GM18517 (cell line): ENCODE measurements around the gene RAPGEF1.

Experiments used
- ATAC-seq: cut with Tn5 transposase; IDR thresholded peaks from one replicate; pipeline ENCODE4 v1.9.1; 2021; ENCODE audit warnings: mild to moderate bottlenecking, moderate library complexity; ENCODE audit not compliant: unreplicated experiment

RAPGEF1 gene

DNA sequence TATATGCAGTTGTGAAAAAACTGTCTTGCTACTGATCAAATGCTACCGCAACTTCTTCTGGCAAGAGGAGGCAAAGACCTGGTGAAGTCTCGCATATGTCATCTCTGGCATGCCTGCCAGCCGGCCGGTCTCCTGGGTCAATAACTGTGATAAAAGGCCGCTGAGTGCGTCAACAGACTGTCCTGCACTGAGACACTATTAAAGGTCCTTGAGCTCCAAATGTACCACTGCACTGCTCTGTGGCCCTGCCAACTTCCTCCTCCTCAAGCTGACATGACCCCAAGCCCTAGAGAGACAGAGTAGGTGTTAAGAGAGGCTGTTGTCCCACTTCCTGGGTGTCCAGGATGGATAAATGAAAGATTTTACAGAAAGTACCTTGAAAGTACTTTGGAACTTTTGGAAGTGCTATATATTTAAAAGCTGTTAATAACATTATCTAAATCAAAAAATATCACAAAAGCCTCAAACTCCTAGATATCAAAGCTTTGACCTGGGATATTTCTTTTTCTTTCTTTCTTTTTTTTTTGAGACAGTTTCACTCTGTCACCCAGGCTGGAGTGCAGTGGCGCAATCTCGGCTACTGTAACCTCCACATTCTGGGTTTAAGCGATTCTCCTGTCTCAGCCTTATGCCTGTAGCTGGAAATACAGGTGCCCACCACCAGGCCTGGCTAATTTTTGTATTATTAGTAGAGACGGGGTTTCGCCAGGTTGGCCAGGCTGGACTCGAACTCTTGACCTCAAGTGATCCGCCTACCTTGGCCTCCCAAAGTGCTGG lies 31.5 kb downstream of the RAPGEF1 start:
- no peak for ATAC-seq

DNA sequence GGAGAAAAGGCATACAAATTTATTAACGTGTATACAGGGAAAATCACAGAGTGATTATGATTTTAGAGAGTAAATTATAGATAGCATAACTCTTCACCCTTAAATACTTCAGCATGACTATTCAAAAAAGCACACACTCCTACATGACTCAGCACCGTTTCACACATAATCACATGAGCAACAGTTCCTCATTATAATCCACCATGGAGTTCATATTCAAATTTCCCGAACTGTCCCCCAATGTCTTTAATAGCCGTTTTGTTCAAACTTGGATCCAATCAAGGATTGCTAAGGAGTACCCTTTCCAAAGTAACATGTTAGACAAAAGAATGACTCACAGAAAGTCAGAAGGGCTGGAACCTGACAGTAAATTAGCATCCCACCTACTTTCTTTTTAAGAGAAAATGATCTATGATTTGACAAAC lies 32.1 kb downstream of the RAPGEF1 start:
- no peak for ATAC-seq

DNA sequence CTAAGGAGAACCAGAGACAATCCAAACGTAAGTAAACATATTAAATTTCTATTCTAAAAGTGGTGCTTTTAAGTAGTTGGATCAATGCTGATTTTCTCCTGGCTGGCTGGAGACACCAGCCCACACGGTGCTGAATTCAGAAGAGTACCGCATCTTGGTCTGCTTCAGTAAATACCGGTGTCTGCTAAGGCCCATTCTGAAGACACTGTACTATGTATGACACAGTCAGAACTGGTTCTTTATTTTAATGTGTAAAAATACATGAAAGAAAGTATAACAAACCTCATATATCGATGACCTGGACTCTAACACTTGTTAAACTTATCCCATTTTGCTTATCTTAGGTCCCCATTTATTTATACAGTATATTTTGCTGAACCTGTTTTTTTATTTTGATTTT lies 32.8 kb downstream of the RAPGEF1 start:
- no peak for ATAC-seq

DNA sequence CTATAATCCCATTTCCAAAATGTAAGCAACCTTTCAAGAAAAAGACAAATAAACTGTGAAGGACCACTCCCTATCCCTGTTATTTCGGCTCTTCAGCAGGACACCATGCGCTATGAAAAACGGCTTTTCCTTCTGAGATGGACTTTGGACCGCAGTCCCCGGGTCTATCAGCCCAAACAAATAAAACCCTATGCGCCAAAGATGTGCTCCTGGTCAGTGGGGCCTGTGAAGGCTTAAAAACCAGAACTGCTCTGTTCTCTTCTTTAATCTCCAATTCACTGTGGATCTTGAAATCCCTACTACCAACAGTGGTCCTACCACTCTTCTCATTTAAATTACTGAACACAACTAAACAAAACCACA lies 33.3 kb downstream of the RAPGEF1 start:
- ATAC-seq: no peak

DNA sequence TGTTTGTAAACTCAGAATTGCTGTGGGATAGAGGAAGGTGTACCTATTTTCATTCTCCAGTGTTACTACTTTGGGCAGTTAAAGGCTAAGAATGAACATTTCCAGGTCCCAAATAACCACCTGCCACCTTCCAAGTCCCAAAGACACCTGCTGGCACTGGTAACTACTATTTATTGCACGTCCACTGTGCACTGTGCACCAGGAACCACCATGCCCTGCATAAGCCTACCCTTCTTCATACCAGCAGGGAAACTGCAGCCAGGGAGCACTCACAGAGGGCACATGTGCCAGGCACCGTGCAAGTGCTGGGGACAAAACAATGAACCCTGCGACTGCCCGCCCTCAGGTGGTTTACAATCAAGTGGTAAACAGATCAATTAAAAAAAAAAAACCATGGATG lies 34.9 kb downstream of the RAPGEF1 start:
- no peak for ATAC-seq

DNA sequence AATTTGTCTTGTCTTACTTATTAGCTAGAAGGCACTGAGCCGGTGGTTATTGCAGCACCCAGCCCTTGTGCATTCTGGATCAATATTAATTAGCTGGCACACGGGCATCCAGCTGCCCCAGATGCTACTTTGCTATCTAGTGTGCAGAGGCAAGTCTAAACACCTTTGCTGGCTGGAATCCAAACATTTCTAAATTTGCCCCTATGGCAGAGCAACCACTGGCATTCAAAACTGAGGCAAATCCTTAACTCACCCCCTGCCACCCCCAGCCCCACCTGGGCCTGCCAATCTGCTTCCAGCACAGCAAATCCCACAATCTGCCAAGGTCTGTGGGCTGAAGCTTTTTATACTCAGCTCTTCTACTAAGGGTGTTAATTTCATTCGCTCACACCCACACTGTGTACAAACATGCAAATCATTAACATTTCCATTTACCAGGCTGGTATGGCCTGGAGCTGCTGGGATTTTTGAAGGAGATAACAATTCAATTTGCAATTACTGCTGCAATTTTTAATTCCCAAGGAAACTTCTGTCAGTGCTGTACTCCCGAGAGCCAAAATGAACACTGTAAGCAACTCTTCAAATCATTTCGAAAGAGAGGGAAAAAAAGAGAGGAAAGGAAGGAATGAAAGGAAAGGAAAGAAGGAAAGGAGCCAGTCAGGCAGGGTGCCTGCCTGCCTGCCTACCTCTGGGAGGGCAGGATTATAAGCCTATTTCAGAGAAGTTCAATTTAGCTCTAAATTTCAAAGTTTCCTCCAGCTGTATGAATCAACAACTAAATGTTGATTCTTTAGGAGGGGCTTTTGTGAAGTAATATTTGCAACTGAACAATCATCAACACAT lies 35.5 kb downstream of the RAPGEF1 start:
- no peak for ATAC-seq

DNA sequence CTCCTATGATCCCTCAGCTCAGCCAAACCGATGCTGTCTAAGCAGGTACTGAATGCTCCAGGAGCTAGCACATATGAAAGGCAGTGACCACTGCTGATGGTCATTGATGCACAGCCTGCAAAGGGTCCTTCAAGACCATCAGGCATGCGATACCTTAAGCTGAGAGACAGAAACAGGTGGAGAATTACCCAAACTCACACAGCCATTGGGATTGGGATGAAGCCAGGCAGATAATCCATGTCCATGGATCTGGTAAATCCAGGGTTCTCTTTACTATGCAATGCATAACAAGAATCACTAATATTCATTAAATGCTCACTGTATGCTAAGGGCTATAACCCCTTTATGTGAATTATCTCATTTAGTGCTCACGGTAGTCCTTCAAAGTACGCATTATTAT lies 36.2 kb downstream of the RAPGEF1 start:
- no peak for ATAC-seq

DNA sequence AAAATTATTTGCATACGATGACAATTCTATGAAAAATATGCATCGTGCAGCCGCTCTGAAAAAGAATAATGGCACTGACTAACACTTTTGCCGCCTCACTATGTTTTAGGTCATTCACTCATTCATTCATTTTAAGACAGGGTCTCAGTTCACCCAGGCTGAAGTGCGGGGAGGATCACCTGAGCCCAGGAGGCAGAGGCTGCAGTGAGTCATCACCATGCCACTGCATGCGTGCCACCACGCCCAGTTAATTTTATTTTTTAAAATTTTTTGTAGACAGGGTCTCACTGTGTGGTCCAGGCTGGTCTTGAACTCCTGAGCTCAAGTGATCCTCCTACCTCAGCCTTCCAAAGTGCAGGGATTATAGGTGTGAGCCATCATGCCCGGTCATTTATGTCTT lies 37.0 kb downstream of the RAPGEF1 start:
- ATAC-seq: no peak

DNA sequence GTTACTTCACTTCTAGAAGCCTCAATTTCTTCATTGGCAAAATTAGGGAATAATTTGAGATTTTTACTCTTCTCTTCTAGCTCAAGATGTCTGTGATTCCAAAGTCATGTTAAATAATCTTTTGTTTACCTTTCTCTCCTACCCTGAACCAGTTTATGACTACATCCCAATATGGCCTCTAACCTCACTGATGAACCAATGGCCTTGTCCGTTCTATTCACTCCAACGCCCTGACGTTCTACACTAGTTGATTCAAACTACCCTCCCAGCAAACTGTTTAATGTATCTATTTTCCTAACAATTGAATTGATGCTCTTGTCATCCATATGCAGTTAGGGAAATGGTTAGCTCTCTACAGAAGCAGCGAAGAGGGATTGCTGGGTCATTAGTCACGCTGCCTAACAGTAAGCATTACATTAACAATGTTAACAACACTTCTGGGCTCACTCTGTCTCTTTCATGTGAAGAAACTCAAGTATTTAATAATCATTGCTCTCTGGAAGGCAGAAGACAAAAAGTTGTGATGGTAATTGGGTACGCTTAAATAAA lies 38.0 kb downstream of the RAPGEF1 start:
- ATAC-seq: no peak

DNA sequence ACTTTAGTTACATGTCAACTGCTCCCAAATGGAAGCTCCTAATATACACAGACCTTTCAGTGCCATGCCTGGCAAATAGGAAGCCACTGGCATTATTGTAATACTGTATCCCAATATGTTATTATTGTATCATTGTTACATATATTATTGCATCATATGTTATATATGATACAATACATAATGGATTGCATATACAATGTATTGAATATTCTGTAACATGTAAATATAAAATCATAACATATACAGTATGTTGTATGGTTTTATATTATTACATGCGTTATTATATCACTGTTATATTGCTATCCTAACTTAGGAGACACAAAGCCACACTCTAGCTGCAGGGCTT lies 38.5 kb downstream of the RAPGEF1 start:
- ATAC-seq: no peak

DNA sequence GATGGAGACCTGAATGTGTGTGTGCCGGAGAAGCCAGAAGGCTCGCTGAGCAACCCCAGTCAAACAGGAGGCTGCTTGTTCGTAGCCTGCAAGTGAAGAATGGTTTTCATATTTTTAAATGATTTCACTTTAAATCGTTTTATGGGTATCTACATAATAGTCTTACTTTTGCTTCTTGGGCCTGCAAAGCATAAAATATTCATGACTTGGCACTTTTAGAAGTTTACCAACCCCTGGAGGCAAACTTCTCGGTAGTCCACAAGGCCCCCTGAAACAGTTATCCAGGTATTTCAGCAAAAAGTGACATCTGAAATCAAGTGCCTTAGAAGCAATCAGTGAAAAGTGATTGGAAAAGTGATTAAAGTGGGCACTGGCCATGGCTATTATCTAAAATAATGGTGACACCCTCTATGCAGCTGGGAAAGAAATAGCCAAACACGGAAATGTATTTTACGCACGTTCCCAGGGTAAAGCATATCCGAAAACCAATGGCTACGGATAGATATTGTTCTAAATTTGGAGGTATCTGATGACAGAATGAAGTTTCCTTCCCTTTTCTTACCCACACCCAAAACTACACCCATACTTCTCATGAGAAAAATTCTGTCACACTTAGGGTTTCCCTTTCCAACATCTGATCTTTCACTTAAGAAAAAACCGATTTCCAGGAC lies 39.0 kb downstream of the RAPGEF1 start:
- ATAC-seq: no peak

DNA sequence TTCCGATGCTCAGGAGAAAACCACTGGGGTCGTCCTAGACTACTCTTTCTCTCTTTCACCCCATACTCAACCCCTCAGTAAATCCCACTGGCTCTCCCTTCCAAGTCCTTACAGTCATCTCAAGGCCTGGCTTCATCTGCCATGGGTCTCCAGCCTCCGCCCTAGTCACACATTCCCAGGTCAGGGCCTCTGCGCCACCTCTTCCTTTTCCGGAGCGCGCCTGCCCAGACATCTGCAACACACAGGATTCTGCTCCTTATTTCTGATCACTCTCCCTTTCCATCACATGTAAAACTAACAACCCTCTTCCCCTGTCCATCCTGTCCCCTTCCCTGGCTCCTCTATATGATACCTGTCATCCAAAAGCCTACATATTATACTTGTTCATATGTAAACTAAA lies 39.8 kb downstream of the RAPGEF1 start:
- no peak for ATAC-seq

DNA sequence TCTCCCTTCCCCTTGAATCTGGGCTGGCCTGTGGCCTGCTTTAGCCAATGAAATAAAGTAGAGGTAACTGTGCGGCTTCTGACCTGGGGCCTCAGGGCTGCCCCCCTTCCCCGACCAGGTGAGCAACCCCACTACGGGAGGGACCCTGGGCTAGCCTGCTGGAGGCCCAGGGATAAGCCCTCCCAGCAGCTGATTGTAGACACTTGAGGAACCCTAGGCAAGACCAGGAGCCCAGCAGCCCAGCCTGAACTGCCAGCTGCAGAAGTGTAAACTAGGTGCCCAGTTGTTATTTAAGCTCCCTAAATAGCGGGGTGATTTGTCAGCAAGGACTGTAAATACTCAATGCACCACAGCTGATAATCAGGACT lies 41.3 kb downstream of the RAPGEF1 start:
- ATAC-seq: no peak

DNA sequence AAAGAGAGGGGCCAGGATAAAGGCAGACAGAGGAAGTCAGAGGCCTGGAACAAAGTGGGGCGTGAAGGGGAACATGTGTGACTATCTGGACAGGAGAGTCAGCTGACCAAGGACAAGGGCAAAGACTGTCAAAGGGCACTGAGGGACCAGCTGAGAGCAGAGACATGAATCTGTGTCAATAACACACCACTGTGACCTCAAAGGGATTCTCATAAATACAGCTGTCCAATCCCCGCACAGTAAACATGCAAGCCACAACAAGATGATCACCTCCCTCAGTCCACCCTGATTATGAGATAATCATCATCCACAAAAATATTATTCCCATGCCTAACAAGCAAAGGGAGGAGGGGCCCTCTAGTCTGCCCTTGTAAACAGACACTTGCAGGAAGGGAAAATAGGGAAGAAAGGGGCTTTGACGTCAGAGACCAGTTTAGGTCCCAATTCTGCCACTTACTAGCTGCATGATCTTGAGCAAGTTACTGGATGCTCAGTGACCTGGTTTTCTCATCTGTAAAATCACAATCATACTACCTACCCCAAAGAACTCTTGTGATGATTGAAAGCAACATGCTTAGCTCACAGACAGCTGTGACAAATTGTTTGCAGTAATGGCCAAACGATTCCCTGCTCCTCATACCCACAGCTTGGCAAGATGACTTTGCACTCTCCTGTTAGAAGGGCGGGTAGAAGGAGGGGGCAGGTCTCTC lies 41.8 kb downstream of the RAPGEF1 start:
- no peak for ATAC-seq

DNA sequence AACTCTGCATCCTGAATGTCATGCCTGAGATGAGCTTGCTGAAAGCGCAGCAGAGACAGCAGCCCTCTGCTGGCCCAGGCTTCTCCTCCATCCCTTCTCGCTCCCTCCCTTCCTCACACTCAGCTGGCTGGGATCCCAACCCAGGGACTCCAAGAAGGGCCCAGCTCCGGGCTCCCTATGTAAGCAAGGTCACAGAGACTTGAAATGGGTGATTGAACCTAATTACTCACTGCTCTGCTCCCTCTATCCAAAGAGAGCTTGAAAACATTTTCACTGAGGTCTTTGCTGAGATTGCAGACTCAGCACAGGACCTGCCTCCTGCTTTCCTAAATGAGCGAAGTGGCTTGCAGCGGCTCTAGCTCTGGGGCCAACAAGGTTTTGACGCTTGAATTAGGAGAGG lies 42.8 kb downstream of the RAPGEF1 start:
- ATAC-seq: no peak

DNA sequence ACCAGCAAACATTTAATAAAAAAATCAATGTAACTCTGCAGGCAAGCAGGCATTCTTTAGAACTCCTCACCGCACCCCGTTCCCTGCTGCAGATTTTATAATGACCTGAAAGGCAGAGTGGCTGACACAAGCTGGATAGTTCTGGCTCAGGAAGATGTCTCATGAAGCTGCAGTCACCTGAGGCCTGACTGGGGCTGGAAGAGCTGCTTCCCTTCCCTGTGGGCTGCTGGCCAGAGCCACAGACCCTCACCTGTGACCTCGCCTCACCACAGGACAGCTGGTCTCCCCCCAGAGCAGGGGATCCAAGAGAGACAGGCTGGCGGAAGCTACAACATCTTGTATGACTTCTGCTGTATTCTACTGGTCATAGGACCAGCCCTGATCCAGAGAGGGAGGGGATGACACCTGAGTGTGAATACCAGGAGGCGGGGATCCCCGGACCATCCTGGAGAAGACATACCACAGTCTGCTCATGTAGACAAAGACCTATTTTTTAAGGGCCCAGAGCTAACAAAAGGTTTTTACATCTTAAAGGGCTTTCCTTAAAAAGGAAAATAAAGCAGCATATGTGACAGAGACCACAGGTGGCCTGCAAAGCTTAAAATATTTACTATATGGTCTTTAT lies 43.9 kb downstream of the RAPGEF1 start:
- no peak for ATAC-seq

DNA sequence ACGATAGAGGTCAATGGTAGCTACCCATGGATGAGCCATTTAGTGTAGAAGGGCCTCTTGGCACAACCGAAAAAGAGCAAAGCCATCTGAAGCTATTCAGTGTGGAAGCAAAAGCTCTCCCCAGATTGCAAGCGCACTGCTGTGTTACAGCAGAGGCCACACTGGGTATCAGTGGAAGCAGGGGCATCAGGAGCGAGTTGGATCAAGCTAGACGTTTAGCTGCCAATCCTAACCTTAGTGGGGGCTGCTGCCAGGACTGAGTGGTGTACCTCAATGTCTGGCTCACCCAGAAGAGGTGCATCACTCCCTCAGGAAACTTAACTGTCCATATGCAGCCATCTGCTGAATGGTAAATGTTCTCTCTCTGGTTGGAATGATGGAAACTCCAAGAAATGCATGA lies 44.5 kb downstream of the RAPGEF1 start:
- no peak for ATAC-seq

DNA sequence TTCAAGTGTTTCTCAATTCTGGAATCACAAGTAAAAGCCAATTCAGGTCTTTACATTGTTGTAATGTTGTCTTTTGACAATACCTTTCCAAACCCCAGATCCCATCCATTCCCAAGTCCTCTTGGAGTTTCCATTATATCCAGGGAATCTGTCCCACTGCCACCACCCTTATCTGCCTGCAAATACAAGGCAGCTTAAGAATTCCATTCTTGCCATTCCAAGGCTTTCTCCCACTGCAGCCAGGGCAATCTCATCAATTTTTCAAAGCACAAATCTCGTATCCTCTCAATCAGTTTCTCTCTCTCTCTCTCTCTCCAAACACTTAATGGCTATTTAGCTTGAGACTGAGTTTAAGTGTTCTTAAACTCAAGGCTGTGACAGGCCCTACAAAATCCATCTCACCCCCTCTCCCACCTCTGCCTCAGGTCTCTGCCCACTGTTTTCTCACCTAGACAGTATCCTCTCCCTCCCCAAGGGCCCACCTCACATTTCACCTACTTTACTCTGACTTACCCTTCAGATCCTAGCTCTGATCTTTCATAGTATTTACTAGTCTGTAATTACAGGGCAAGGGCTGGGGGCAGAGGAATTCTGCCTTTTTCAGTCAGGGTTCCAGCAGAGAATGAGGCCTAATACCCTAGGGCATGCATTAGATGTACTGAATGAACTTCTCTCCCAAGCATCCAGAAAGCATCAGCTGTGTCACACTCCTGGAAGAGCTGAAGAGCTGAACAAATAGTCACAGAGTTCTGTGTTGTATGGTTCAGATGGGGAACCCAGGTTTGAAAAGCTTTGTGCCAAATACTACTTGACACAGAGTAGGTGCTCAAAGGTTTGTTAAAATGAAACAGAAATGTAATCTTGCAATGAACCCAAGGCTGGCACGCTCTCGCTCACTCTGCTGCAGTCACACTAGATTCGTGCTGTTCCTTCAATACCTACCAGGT lies 46.0 kb downstream of the RAPGEF1 start:
- no peak for ATAC-seq
